ENCODE results near the gene ENTHD1.

Gene ENTHD1

DNA sequence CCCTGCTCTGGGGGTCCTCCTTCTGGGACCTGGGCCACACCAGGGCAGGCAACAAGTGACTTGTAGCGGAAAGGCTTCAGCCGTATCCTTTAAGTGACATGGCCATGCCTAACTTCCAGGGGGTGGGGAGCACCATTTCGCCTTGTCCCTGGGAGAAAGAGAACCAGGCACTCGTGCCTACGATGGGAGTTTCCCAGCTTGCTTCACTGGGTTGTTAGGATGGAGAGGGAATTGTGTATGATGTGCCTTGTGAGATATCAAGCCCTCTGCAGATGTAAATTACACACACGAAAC, 171.6 kb downstream of the ENTHD1 start:
- no peak overlapping the region for H3K9ac ChIP-seq (ENCODE audit: low read depth in 1 of 2, low read length in 2 of 2)
- no peak overlapping the region for H3K27ac ChIP-seq (ENCODE audit: low read depth in 2 of 2, low read length in 2 of 2)
- H3K4me3 ChIP-seq (ENCODE audit: low read length in 2 of 2): no peak overlapping the region
- H3K36me3 ChIP-seq (ENCODE audit: control insufficient read depth in 2 of 2, insufficient read depth in 2 of 2, low read length in 2 of 2): no peaks in the 10 kb centered on the region
- H3K27me3 ChIP-seq (ENCODE audit: control insufficient read depth in 2 of 2, insufficient read depth in 2 of 2, low read length in 2 of 2): peaks cover 0 to 4% of the 10 kb centered on the region in 2 donors
- H3K9me3 ChIP-seq (ENCODE audit: control insufficient read depth in 2 of 2, low read length in 2 of 2): no peaks in the 10 kb centered on the region
- H3K4me1 ChIP-seq (ENCODE audit: control insufficient read depth in 2 of 2, insufficient read depth in 2 of 2, low read length in 2 of 2): peaks cover 5 to 6% of the 10 kb centered on the region in 2 donors

GRCh38 chr22:39721206-39722031, 172.1 kb downstream of the ENTHD1 start:
- Histone ChIP-seq H3K4me3 (ENCODE audit: low read length in 2 of 2) (no peak overlapping the region), H3K4me1 (ENCODE audit: control insufficient read depth in 2 of 2, insufficient read depth in 2 of 2, low read length in 2 of 2) (peaks cover 5 to 6% of the 10 kb centered on the region in 2 donors), H3K36me3 (ENCODE audit: control insufficient read depth in 2 of 2, insufficient read depth in 2 of 2, low read length in 2 of 2) (no peaks in the 10 kb centered on the region), H3K27me3 (ENCODE audit: control insufficient read depth in 2 of 2, insufficient read depth in 2 of 2, low read length in 2 of 2) (peaks cover 0 to 4% of the 10 kb centered on the region in 2 donors), H3K9me3 (ENCODE audit: control insufficient read depth in 2 of 2, low read length in 2 of 2) (no peaks in the 10 kb centered on the region), H3K9ac (ENCODE audit: low read depth in 1 of 2, low read length in 2 of 2) (no peak overlapping the region), H3K27ac (ENCODE audit: low read depth in 2 of 2, low read length in 2 of 2) (no peak overlapping the region)

GRCh38 chr22:39719559-39720450, 173.8 kb downstream of the ENTHD1 start:
- Histone ChIP-seq H3K27me3 (ENCODE audit: control insufficient read depth in 2 of 2, insufficient read depth in 2 of 2, low read length in 2 of 2) (peaks cover 0 to 2% of the 10 kb centered on the region in 2 donors), H3K9ac (ENCODE audit: low read depth in 1 of 2, low read length in 2 of 2) (no peak overlapping the region), H3K9me3 (ENCODE audit: control insufficient read depth in 2 of 2, low read length in 2 of 2) (no peaks in the 10 kb centered on the region), H3K4me3 (ENCODE audit: low read length in 2 of 2) (no peak overlapping the region), H3K36me3 (ENCODE audit: control insufficient read depth in 2 of 2, insufficient read depth in 2 of 2, low read length in 2 of 2) (no peaks in the 10 kb centered on the region), H3K4me1 (ENCODE audit: control insufficient read depth in 2 of 2, insufficient read depth in 2 of 2, low read length in 2 of 2) (peaks cover 5 to 6% of the 10 kb centered on the region in 2 donors), H3K27ac (ENCODE audit: low read depth in 2 of 2, low read length in 2 of 2) (no peak overlapping the region)

DNA sequence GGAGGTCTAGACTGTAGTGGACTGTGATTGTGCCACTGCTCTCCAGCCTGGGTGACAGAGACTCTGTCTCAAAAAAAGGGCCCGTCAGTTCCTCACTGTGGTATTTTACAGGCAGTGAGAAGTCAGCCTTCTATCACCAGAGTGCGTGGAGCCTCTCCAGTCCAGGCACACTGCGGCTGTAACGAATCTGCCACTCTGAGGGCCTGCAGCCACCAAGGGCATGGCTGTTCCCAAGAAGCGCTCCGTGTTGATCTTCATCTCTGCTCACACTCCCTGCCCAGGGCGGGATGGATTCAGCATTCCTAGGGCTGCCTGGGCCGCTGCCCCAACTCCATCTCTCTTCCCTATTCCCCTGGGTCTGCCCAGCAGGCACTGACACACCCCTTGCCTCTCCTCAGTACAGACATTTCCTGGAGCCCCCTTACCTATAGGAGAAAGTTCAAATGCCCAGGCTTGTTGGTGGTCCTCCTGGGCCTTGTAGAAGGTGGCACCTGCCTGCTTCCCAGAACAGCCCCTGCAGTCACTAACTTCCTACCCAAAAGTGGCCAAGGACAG, 174.6 kb downstream of the ENTHD1 start:
- H3K4me1 ChIP-seq (ENCODE audit: control insufficient read depth in 2 of 2, insufficient read depth in 2 of 2, low read length in 2 of 2): peaks cover 5 to 6% of the 10 kb centered on the region in 2 donors

DNA sequence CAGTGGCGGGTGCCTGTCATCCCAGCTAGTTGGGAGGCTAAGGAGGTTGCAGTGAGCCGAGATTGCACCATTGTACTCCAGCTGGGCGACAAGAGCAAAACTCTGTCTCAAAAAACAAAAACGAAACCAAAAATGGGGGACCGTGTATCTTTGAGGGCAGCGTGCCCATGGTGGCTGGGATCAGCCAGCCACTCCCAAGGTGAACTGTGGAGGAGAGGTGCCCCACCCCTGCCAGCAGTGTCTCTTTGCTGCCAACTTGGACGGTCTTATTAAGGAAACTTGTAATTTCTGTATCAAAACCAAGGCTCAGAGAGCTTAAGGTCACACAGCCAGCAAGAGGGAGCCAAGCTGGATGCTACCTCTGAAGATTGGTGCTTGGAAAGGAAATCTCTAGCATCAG, 175.4 kb downstream of the ENTHD1 start:
- Histone ChIP-seq H3K36me3 (ENCODE audit: control insufficient read depth in 2 of 2, insufficient read depth in 2 of 2, low read length in 2 of 2) (no peaks in the 10 kb centered on the region), H3K27ac (ENCODE audit: low read depth in 2 of 2, low read length in 2 of 2) (no peak overlapping the region), H3K9ac (ENCODE audit: low read depth in 1 of 2, low read length in 2 of 2) (no peak overlapping the region), H3K4me3 (ENCODE audit: low read length in 2 of 2) (no peak overlapping the region), H3K4me1 (ENCODE audit: control insufficient read depth in 2 of 2, insufficient read depth in 2 of 2, low read length in 2 of 2) (peaks cover 5 to 6% of the 10 kb centered on the region in 2 donors), H3K9me3 (ENCODE audit: control insufficient read depth in 2 of 2, low read length in 2 of 2) (no peaks in the 10 kb centered on the region), H3K27me3 (ENCODE audit: control insufficient read depth in 2 of 2, insufficient read depth in 2 of 2, low read length in 2 of 2) (no peaks in the 10 kb centered on the region)

More for the DNA sequence above, 174.6 kb downstream of the ENTHD1 start:
- no peaks in the 10 kb centered on the region for H3K36me3 ChIP-seq (ENCODE audit: control insufficient read depth in 2 of 2, insufficient read depth in 2 of 2, low read length in 2 of 2)
- H3K27ac ChIP-seq (ENCODE audit: low read depth in 2 of 2, low read length in 2 of 2): no peak overlapping the region
- no peak overlapping the region for H3K9ac ChIP-seq (ENCODE audit: low read depth in 1 of 2, low read length in 2 of 2)
- H3K27me3 ChIP-seq (ENCODE audit: control insufficient read depth in 2 of 2, insufficient read depth in 2 of 2, low read length in 2 of 2): no peaks in the 10 kb centered on the region
- no peak overlapping the region for H3K4me3 ChIP-seq (ENCODE audit: low read length in 2 of 2)
- no peaks in the 10 kb centered on the region for H3K9me3 ChIP-seq (ENCODE audit: control insufficient read depth in 2 of 2, low read length in 2 of 2)

GRCh38 chr22:39717099-39717498, 176.5 kb downstream of the ENTHD1 start:
- Histone ChIP-seq H3K9ac (ENCODE audit: low read depth in 1 of 2, low read length in 2 of 2) (no peak overlapping the region), H3K9me3 (ENCODE audit: control insufficient read depth in 2 of 2, low read length in 2 of 2) (no peaks in the 10 kb centered on the region), H3K27me3 (ENCODE audit: control insufficient read depth in 2 of 2, insufficient read depth in 2 of 2, low read length in 2 of 2) (no peaks in the 10 kb centered on the region), H3K27ac (ENCODE audit: low read depth in 2 of 2, low read length in 2 of 2) (no peak overlapping the region), H3K4me3 (ENCODE audit: low read length in 2 of 2) (no peak overlapping the region), H3K36me3 (ENCODE audit: control insufficient read depth in 2 of 2, insufficient read depth in 2 of 2, low read length in 2 of 2) (no peaks in the 10 kb centered on the region), H3K4me1 (ENCODE audit: control insufficient read depth in 2 of 2, insufficient read depth in 2 of 2, low read length in 2 of 2) (peaks cover 5 to 6% of the 10 kb centered on the region in 2 donors)

GRCh38 chr22:39716534-39716933, 177.0 kb downstream of the ENTHD1 start:
- peaks cover 5 to 6% of the 10 kb centered on the region in 2 donors for H3K4me1 ChIP-seq (ENCODE audit: control insufficient read depth in 2 of 2, insufficient read depth in 2 of 2, low read length in 2 of 2)
- H3K27ac ChIP-seq (ENCODE audit: low read depth in 2 of 2, low read length in 2 of 2): no peak overlapping the region
- H3K9me3 ChIP-seq (ENCODE audit: control insufficient read depth in 2 of 2, low read length in 2 of 2): no peaks in the 10 kb centered on the region
- no peaks in the 10 kb centered on the region for H3K27me3 ChIP-seq (ENCODE audit: control insufficient read depth in 2 of 2, insufficient read depth in 2 of 2, low read length in 2 of 2)
- H3K4me3 ChIP-seq (ENCODE audit: low read length in 2 of 2): no peak overlapping the region
- H3K36me3 ChIP-seq (ENCODE audit: control insufficient read depth in 2 of 2, insufficient read depth in 2 of 2, low read length in 2 of 2): no peaks in the 10 kb centered on the region
- no peak overlapping the region for H3K9ac ChIP-seq (ENCODE audit: low read depth in 1 of 2, low read length in 2 of 2)

GRCh38 chr22:39715778-39716495, 177.6 kb downstream of the ENTHD1 start:
- Histone ChIP-seq H3K4me1 (ENCODE audit: control insufficient read depth in 2 of 2, insufficient read depth in 2 of 2, low read length in 2 of 2) (peaks cover 5 to 6% of the 10 kb centered on the region in 2 donors), H3K4me3 (ENCODE audit: low read length in 2 of 2) (no peak overlapping the region), H3K27ac (ENCODE audit: low read depth in 2 of 2, low read length in 2 of 2) (no peak overlapping the region), H3K9ac (ENCODE audit: low read depth in 1 of 2, low read length in 2 of 2) (no peak overlapping the region), H3K27me3 (ENCODE audit: control insufficient read depth in 2 of 2, insufficient read depth in 2 of 2, low read length in 2 of 2) (no peaks in the 10 kb centered on the region), H3K9me3 (ENCODE audit: control insufficient read depth in 2 of 2, low read length in 2 of 2) (no peaks in the 10 kb centered on the region), H3K36me3 (ENCODE audit: control insufficient read depth in 2 of 2, insufficient read depth in 2 of 2, low read length in 2 of 2) (no peaks in the 10 kb centered on the region)

DNA sequence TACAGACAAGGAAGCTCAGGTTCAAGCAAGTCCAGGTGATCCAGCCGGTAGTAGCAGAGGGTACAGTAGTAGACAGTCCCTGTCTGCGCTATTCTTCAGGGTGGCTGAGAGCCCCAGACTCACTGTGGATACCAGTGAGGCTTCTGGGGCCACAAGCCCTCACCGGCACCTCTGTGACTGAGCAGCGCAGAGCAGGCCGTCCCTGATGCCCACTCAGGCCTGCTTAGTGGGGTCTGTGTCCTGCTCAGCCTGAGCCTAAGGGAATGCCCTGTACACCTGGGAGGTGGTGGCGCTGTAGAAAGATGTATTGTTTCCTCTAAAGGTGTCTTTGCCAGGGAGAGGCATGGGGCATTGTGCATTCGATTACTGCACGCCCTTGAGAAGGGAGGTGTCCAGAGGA, 179.2 kb downstream of the ENTHD1 start:
- no peaks in the 10 kb centered on the region for H3K27me3 ChIP-seq (ENCODE audit: control insufficient read depth in 2 of 2, insufficient read depth in 2 of 2, low read length in 2 of 2)
- no peak overlapping the region for H3K9ac ChIP-seq (ENCODE audit: low read depth in 1 of 2, low read length in 2 of 2)
- H3K27ac ChIP-seq (ENCODE audit: low read depth in 2 of 2, low read length in 2 of 2): no peak overlapping the region
- peaks cover 5 to 6% of the 10 kb centered on the region in 2 donors for H3K4me1 ChIP-seq (ENCODE audit: control insufficient read depth in 2 of 2, insufficient read depth in 2 of 2, low read length in 2 of 2)
- no peaks in the 10 kb centered on the region for H3K9me3 ChIP-seq (ENCODE audit: control insufficient read depth in 2 of 2, low read length in 2 of 2)
- no peak overlapping the region for H3K4me3 ChIP-seq (ENCODE audit: low read length in 2 of 2)
- no peaks in the 10 kb centered on the region for H3K36me3 ChIP-seq (ENCODE audit: control insufficient read depth in 2 of 2, insufficient read depth in 2 of 2, low read length in 2 of 2)

Measured in mucosa of rectum (tissue), 2 donors.